ENCODE measurements around the gene BPIFB3. TPM values are rescaled to one million over a fixed set of nuclear protein-coding genes. Genes with fewer than 3 reads are reported as not detected.

The BPIFB3 gene
- polyA plus RNA-seq, 1 experiment: not detected

DNA sequence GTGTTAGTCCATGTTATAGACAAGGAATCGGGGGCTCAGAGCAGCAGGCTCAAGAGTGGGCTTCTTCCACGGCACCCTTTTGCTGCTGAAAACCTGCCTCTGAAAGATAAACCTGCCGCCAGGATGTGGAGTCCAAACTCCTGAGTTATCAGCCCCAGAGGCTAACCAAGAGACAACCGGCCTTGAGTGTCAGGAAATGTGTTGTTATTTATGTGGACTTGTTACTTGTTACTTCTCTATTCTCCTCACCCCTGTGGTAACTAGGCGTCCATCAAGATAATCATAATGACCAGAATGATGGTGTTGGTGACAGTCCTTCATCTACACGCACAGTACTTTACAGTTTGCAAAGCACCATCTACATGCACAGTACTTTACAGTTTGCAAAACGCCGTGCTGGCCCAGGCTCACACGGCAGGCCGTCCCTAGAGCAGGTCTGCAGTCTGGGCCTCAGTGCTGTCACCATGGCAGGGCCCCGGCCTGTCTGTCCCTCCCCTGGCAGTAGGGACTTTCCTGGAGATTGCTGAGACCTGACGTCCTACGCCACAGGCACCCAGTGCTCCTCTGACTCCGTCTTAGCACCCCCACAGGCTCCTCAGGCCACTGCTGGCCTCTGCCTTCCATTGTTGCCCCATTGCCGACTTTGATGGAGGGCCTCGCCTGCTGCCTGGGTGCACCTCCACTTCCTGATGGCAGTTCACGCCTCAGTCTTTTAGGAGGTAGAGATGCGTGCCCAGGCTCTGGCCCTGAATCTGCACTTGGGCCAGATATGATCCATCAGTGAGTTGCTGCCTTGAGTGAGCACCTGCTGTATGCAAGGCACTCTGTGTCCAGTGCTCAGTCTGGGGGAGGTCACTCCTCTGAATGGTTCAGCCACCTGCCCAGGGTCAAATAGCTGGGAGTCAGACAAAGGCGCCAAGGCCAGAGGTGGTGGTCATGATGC, 16.7 kb downstream of the BPIFB3 start:
- H3K9me3 ChIP-seq (ENCODE audit: control insufficient read depth, insufficient read depth, low read length): no peaks in the 10 kb centered on the region; the same call in 1 of the 2 replicates
- POLR2A ChIA-PET: no interaction called here
- H3K27ac ChIP-seq (ENCODE audit: low read depth, low read length): no peak overlapping the region
- CTCF ChIA-PET: no interaction called here
- DNase-seq (ENCODE audit: low read depth, low spot score): no peak
- TF ChIP-seq, protein P1, sequence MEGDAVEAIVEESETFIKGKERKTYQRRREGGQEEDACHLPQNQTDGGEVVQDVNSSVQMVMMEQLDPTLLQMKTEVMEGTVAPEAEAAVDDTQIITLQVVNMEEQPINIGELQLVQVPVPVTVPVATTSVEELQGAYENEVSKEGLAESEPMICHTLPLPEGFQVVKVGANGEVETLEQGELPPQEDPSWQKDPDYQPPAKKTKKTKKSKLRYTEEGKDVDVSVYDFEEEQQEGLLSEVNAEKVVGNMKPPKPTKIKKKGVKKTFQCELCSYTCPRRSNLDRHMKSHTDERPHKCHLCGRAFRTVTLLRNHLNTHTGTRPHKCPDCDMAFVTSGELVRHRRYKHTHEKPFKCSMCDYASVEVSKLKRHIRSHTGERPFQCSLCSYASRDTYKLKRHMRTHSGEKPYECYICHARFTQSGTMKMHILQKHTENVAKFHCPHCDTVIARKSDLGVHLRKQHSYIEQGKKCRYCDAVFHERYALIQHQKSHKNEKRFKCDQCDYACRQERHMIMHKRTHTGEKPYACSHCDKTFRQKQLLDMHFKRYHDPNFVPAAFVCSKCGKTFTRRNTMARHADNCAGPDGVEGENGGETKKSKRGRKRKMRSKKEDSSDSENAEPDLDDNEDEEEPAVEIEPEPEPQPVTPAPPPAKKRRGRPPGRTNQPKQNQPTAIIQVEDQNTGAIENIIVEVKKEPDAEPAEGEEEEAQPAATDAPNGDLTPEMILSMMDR (IDR thresholded peaks at IDR 0.05; ENCODE audit: low read depth, low read length): no peak
- H3K27me3 ChIP-seq (ENCODE audit: control insufficient read depth, insufficient read depth, low read length): peaks cover 4% of the 10 kb centered on the region
- H3K4me3 ChIP-seq (ENCODE audit: low read depth, low read length): no peak overlapping the region

DNA sequence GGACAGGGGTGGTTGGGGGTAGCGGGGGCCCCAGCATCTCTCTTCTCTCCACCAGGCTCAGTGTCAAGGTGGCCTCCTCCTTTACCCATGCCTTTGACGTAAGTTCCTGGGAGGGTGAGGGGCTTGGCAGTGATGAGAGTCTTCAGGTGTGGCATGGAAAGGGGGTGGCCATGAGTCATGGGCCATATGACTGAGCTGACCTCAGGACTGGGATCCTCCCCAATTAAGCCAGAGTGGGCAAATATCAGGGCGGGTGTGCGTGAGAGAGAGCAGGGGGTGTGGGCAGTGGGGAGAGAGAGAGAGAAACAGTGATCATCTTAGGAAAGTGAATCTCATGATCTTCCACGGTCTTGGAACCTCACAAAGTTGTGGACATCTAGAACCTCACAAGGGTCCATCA, 17.5 kb downstream of the BPIFB3 start:
- POLR2A ChIA-PET: no interaction called here
- DNase-seq (ENCODE audit: low read depth, low spot score): no peak
- H3K4me3 ChIP-seq (ENCODE audit: low read depth, low read length): no peak overlapping the region
- H3K9me3 ChIP-seq (ENCODE audit: control insufficient read depth, insufficient read depth, low read length): no peaks in the 10 kb centered on the region; the same call in 1 of the 2 replicates
- TF ChIP-seq, protein P1 (IDR thresholded peaks at IDR 0.05; ENCODE audit: low read depth, low read length): no peak
- H3K27me3 ChIP-seq (ENCODE audit: control insufficient read depth, insufficient read depth, low read length): peaks cover 4% of the 10 kb centered on the region
- CTCF ChIA-PET: no interaction called here
- H3K27ac ChIP-seq (ENCODE audit: low read depth, low read length): no peak overlapping the region

DNA sequence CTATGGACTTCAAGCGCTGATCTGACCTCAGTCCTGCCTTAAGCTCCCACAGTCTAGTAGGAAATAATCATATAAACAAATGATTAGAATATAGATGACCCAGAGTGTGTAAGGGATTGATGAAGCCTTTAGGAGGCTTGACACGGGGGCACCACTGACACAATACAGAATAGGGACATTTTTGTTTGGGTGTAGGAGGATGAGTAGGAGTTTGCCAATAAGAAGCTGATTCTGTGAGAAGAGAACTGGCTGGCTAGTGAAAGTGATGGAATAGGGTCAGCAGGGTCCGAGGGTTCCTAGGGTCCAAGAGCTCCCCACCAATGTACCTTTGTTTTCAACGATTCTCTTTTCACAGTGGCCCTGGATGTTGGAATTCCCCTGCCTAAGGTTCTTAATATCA, 18.7 kb downstream of the BPIFB3 start:
- Histone ChIP-seq H3K4me3 (ENCODE audit: low read depth, low read length) (no peak overlapping the region), H3K27me3 (ENCODE audit: control insufficient read depth, insufficient read depth, low read length) (no peaks in the 10 kb centered on the region), H3K27ac (ENCODE audit: low read depth, low read length) (no peak overlapping the region), H3K9me3 (ENCODE audit: control insufficient read depth, insufficient read depth, low read length) (no peaks in the 10 kb centered on the region; the same call in 1 of the 2 replicates)
- ChIA-PET CTCF (no interaction called here), POLR2A (no interaction called here)
- TF ChIP-seq, protein P1 (IDR thresholded peaks at IDR 0.05; ENCODE audit: low read depth, low read length): no peak
- DNase-seq (ENCODE audit: low read depth, low spot score): no peak

GRCh38 chr20:33072813-33073212, 19.1 kb downstream of the BPIFB3 start:
- ChIA-PET CTCF (no interaction called here), POLR2A (no interaction called here)
- TF ChIP-seq, protein P1 (IDR thresholded peaks at IDR 0.05; ENCODE audit: low read depth, low read length): no peak
- Histone ChIP-seq H3K4me3 (ENCODE audit: low read depth, low read length) (no peak overlapping the region), H3K27ac (ENCODE audit: low read depth, low read length) (no peak overlapping the region), H3K9me3 (ENCODE audit: control insufficient read depth, insufficient read depth, low read length) (no peaks in the 10 kb centered on the region; the same call in 1 of the 2 replicates), H3K27me3 (ENCODE audit: control insufficient read depth, insufficient read depth, low read length) (no peaks in the 10 kb centered on the region)
- no peak for DNase-seq (ENCODE audit: low read depth, low spot score)

GRCh38 chr20:33074675-33075074, 21.0 kb downstream of the BPIFB3 start:
- Histone ChIP-seq H3K27me3 (ENCODE audit: control insufficient read depth, insufficient read depth, low read length) (no peaks in the 10 kb centered on the region), H3K9me3 (ENCODE audit: control insufficient read depth, insufficient read depth, low read length) (no peaks in the 10 kb centered on the region; the same call in 1 of the 2 replicates), H3K27ac (ENCODE audit: low read depth, low read length) (no peak overlapping the region), H3K4me3 (ENCODE audit: low read depth, low read length) (no peak overlapping the region)
- POLR2A ChIA-PET: no interaction called here
- CTCF ChIA-PET: no interaction called here
- DNase-seq (ENCODE audit: low read depth, low spot score): no peak
- TF ChIP-seq, protein P1 (IDR thresholded peaks at IDR 0.05; ENCODE audit: low read depth, low read length): no peak

All from AG04450 (cell line).